HCT116 (cell line): Measurements from ENCODE around the gene ABLIM1. TPM values are rescaled to one million over a fixed set of nuclear protein-coding genes. Genes with fewer than 3 reads are reported as not detected.
A peak's percentile ranks its signal among the peaks of the same experiment; 100 is the strongest.

ENCODE experiments used
- ATAC-seq: fragments of 200-7000 bp; cut with Tn5 transposase; 2 replicates; pipeline ENCODE4 v1.9.1; 2020; ENCODE audit warnings: mild to moderate bottlenecking, moderate library complexity
- BruUV-seq: library from RNA; stranded (reverse); fragments of 400-500 nt; replicated peaks from 2 replicates; lab custom pipeline; 2021; lab: Mats Ljungman, UMichigan
- CTCF ChIA-PET: fragments of 300-600 bp; sonication (Branson Sonifier 250); formaldehyde crosslinking; loops from one replicate; lab custom pipeline; 2021; ENCODE audit warnings: antibody characterized with exemption; lab: Charles Lee
- POLR2A ChIA-PET: fragments of 300-600, 350-600 bp; sonication (Branson Sonifier 250); formaldehyde crosslinking; loops from one replicate; lab custom pipeline; 2021; ENCODE audit warnings: antibody characterized with exemption; lab: Charles Lee
- RAD21 ChIA-PET, 2 experiments: fragments of 300-600 bp; sonication (Branson Sonifier 250); formaldehyde crosslinking; loops; one replicate each; lab custom pipeline; 2023; ENCODE audit warnings: low total read pairs in 2 of 2; ENCODE audit not compliant: uncharacterized antibody in 2 of 2, unreplicated experiment in 2 of 2, low non-redundant PET in 1 of 2; lab: Charles Lee
- DNase-seq: peaks from one replicate; pipeline ENCODE4 v3.0.0-alpha.2; 2010; ENCODE audit warnings: low read depth, low spot score
- H2AFZ ChIP-seq: fragments of 200-600 bp; shearing (Covaris generic), sonication (generic); 2 replicates; pipeline ENCODE4 v1.6.1; 2017; ENCODE audit warnings: low read depth, mixed run types, mixed read lengths, antibody characterized with exemption, low read length; ENCODE audit not compliant: poor library complexity, severe bottlenecking
- H3K27ac ChIP-seq: 2 replicates; pipeline ENCODE4 v1.5.1; 2012; ENCODE audit warnings: low read depth, low read length
- H3K27me3 ChIP-seq: fragments of 200-600 bp; sonication (generic); 2 replicates; pipeline ENCODE4 v1.6.1; 2016; ENCODE audit warnings: mixed run types, low read length, mixed read lengths; ENCODE audit not compliant: insufficient read depth
- H3K36me3 ChIP-seq, 2 experiments: fragments of 200-500 bp in 1 of 2; fragments of 200-600 bp in 1 of 2; sonication (Bioruptor generic) in 1 of 2; sonication (generic) in 1 of 2; 2 replicates each; pipeline versions ENCODE4 v1.5.1 to v1.6.1; 2014 to 2016; ENCODE audit warnings: low read length in 2 of 2, inconsistent platforms in 1 of 2, mixed read lengths in 1 of 2, mixed run types in 1 of 2; ENCODE audit not compliant: insufficient read depth in 2 of 2, control insufficient read depth in 1 of 2
- H3K4me1 ChIP-seq, 2 experiments: fragments of 200-600 bp in 1 of 2; sonication (generic) in 1 of 2; 2 replicates each; pipeline versions ENCODE4 v1.5.1 to v1.6.1; 2012 to 2017; ENCODE audit warnings: low read length in 2 of 2, inconsistent platforms in 1 of 2, mild to moderate bottlenecking in 1 of 2, mixed read lengths in 1 of 2, mixed run types in 1 of 2, moderate library complexity in 1 of 2; ENCODE audit not compliant: insufficient read depth in 2 of 2, control insufficient read depth in 1 of 2
- H3K4me2 ChIP-seq: fragments of 200-600 bp; sonication (generic); 2 replicates; pipeline ENCODE4 v1.6.1; 2017; ENCODE audit warnings: mixed run types, low read length, mixed read lengths
- H3K4me3 ChIP-seq, 2 experiments: fragments of 200-600 bp in 1 of 2; sonication (generic) in 1 of 2; replicated peaks in 1 of 2; 2 replicates each; pipeline ENCODE4 v1.5.1; 2011 to 2016; ENCODE audit warnings: low read length in 2 of 2, control low read depth in 1 of 2, low read depth in 1 of 2, mild to moderate bottlenecking in 1 of 2, mixed read lengths in 1 of 2, mixed run types in 1 of 2
- H3K79me2 ChIP-seq: fragments of 200-600 bp; sonication (generic); 2 replicates; pipeline ENCODE4 v1.6.1; 2017; ENCODE audit warnings: mild to moderate bottlenecking, mixed run types, low read length, moderate library complexity, mixed read lengths; ENCODE audit not compliant: insufficient read depth
- H3K9ac ChIP-seq: fragments of 200-600 bp; sonication (generic); 2 replicates; pipeline ENCODE4 v1.6.1; 2016; ENCODE audit warnings: low read length, mixed read lengths
- H3K9me2 ChIP-seq: fragments of 200-600 bp; sonication (generic), shearing (Covaris generic); 2 replicates; pipeline ENCODE4 v1.6.1; 2017; ENCODE audit warnings: mixed run types, mild to moderate bottlenecking, moderate library complexity; ENCODE audit not compliant: insufficient read depth
- H3K9me3 ChIP-seq, 2 experiments: fragments of 200-500 bp in 1 of 2; fragments of 200-600 bp in 1 of 2; sonication (Bioruptor generic) in 1 of 2; sonication (generic) in 1 of 2; 2 replicates each; pipeline ENCODE4 v1.6.1; 2014 to 2017; ENCODE audit warnings: low read length in 2 of 2, mixed read lengths in 2 of 2, inconsistent platforms in 1 of 2, low read depth in 1 of 2, mild to moderate bottlenecking in 1 of 2, mixed run types in 1 of 2, moderate library complexity in 1 of 2; ENCODE audit not compliant: control insufficient read depth in 1 of 2, insufficient read depth in 1 of 2
- H4K20me1 ChIP-seq: fragments of 200-600 bp; sonication (generic), shearing (Covaris generic); 2 replicates; pipeline ENCODE4 v1.6.1; 2017; ENCODE audit warnings: mixed run types, mild to moderate bottlenecking, moderate library complexity; ENCODE audit not compliant: insufficient read depth
- CBX3 ChIP-seq: IDR thresholded peaks from 2 replicates; pipeline ENCODE4 v1.6.1; 2012; ENCODE audit warnings: low read depth
- CEBPB ChIP-seq: IDR thresholded peaks from 2 replicates; pipeline ENCODE4 v1.6.1; 2012; ENCODE audit warnings: low read depth
- EGR1 ChIP-seq: IDR thresholded peaks from 2 replicates; pipeline ENCODE4 v1.6.1; 2012; ENCODE audit warnings: low read depth
- ELF1 ChIP-seq: IDR thresholded peaks from 2 replicates; pipeline ENCODE4 v1.6.1; 2012; ENCODE audit warnings: low read depth, borderline replicate concordance
- EZH2 ChIP-seq: fragments of 200-600 bp; sonication (generic); IDR thresholded peaks from 2 replicates; pipeline ENCODE4 v1.6.1; 2017; ENCODE audit warnings: antibody characterized with exemption, mixed run types
- EZH2phosphoT487 ChIP-seq: fragments of 200-600 bp; IDR thresholded peaks from 2 replicates; pipeline ENCODE4 v1.6.1; 2018; ENCODE audit warnings: antibody characterized with exemption, borderline replicate concordance
- FOSL1 ChIP-seq: IDR thresholded peaks from 2 replicates; pipeline ENCODE4 v1.6.1; 2012; ENCODE audit warnings: low read depth
- JUND ChIP-seq: IDR thresholded peaks from 2 replicates; pipeline ENCODE4 v1.6.1; 2012
- POLR2A ChIP-seq: IDR thresholded peaks from 2 replicates; pipeline ENCODE4 v1.7.0; 2011; ENCODE audit warnings: borderline replicate concordance; ENCODE audit not compliant: insufficient read depth, insufficient read length; ENCODE audit errors: extremely low read depth
- POLR2AphosphoS5 ChIP-seq: IDR thresholded peaks from 2 replicates; pipeline ENCODE4 v1.6.1; 2011; ENCODE audit warnings: mild to moderate bottlenecking, low read depth, low read length, moderate library complexity
- SIN3A ChIP-seq: IDR thresholded peaks from 2 replicates; pipeline ENCODE4 v1.6.1; 2012; ENCODE audit warnings: low read depth
- SRF ChIP-seq: IDR thresholded peaks from 2 replicates; pipeline ENCODE4 v1.6.1; 2012; ENCODE audit warnings: low read depth
- ZFX ChIP-seq: fragments of 450-650 bp; IDR thresholded peaks from 2 replicates; pipeline ENCODE4 v1.6.1; 2017
- ZNF274 ChIP-seq: fragments of 200-500 bp; sonication (Bioruptor generic); IDR thresholded peaks from 2 replicates; pipeline ENCODE4 v1.6.1; 2014; ENCODE audit warnings: mild to moderate bottlenecking, low read depth, low read length, inconsistent platforms
- intact Hi-C: fragments of 100-400 bp; cut with micrococcal nuclease; formaldehyde crosslinking; loops from 2 replicates; pipeline ENCODE4 v1.10.0; 2022
- total RNA-seq: library from RNA; stranded (reverse); gene quantifications from one replicate; pipeline ENCODE4 v1.2.1, GENCODE V29; 2021; ENCODE audit not compliant: unreplicated experiment
- TF ChIP-seq, protein P1 (sequence below): IDR thresholded peaks from 2 replicates; pipeline ENCODE4 v1.6.1; 2012
- TF ChIP-seq, protein P2 (sequence below): IDR thresholded peaks from 2 replicates; pipeline ENCODE4 v1.6.1; 2011; ENCODE audit warnings: mild to moderate bottlenecking, low read length, moderate library complexity; ENCODE audit not compliant: insufficient replicate concordance; ENCODE audit errors: extremely low read depth
- TF ChIP-seq, protein P3 (sequence below): IDR thresholded peaks from 2 replicates; pipeline ENCODE4 v1.6.1; 2012
- TF ChIP-seq, protein P4 (sequence below): IDR thresholded peaks from 2 replicates; pipeline ENCODE4 v1.6.1; 2012; ENCODE audit warnings: low read depth
- TF ChIP-seq, protein P5 (sequence below), 3 experiments: fragments of 200-600 bp in 1 of 3; sonication (generic) in 1 of 3; IDR thresholded peaks in 2 of 3; conservative IDR thresholded peaks in 1 of 3; 2 replicates each; pipeline ENCODE4 v1.5.1; 2012 to 2017; ENCODE audit warnings: low read depth in 2 of 3, low read length in 2 of 3, antibody characterized with exemption in 1 of 3, borderline replicate concordance in 1 of 3, control low read depth in 1 of 3, mild to moderate bottlenecking in 1 of 3, mixed read lengths in 1 of 3, mixed run types in 1 of 3, moderate library complexity in 1 of 3; ENCODE audit not compliant: insufficient read depth in 1 of 3

ABLIM1 gene
- total RNA-seq, 1 experiment from 2014 or later: 96.2 TPM

DNA sequence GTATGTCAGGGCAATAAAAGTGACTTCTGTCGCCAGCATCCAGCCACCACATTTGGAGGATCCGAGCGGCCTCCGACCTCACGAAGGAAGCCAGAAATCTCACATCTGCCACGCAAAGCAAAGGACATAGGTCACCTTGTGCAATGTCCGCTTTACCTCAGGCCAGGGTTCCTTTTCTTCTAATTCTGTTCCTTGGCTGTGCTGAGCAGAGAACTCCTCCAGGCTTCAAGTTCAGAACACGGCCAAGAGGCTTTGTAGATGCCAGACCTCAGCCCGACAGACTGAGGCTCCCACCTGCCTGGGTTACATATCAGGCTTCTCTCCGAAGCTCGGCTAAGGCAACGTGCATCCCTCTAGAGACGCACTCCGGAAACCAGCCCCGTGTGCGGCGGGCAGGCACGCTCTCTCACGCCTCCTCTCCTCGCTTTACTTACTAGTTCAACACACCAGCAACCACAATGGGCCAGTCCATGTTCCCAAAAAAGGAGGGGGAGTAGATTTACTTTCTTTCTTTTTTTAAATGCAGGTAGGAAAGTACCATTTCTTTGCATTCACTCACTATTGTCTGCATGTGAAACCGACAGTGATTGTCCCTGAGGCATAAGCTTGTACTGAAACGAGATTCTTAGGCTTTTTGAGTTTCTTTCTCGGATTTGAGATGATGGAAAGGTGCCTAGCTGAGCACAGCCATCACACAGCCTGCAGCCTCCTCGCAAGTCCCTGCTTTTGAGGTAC, 131.4 kb downstream of the ABLIM1 start:
- Histone ChIP-seq H4K20me1 (no peaks in the 10 kb centered on the region), H3K79me2 (peaks cover 48% of the 10 kb centered on the region), H3K9ac (peak overlapping the region; percentile 72), H3K4me3 (peak overlapping the region; percentile 50 to 68), H3K36me3 (no peaks in the 10 kb centered on the region), H3K9me3 (no peaks in the 10 kb centered on the region), H3K4me1 (peaks cover 28 to 36% of the 10 kb centered on the region in 2 experiments; a peak in 3 of 4 replicates), H3K9me2 (no peaks in the 10 kb centered on the region), H3K27ac (peak overlapping the region; percentile 63), H2AFZ (peak overlapping the region; percentile 95), H3K27me3 (no peaks in the 10 kb centered on the region), H3K4me2 (peak overlapping the region; percentile 87)
- ChIA-PET RAD21 (interaction anchor here (0.6 to 0.8 kb wide), 4 partner anchors 20 to 292 kb away, joined by 3 to 5 read pairs (median 4); no protein-coding TSS in a partner anchor), POLR2A (interaction anchor here (0.8 to 2.4 kb wide), 5 partner anchors 9 to 20 kb away, joined by 3 to 7 read pairs (median 3); no protein-coding TSS in a partner anchor), CTCF (interaction anchor here (1.0 to 3.3 kb wide), 3 partner anchors 8 to 223 kb away, joined by 3 to 10 read pairs (median 5); no protein-coding TSS in a partner anchor)
- intact Hi-C loops: loop anchor here (5.0 kb wide), 1 partner anchor 54 kb away; no protein-coding TSS in a partner anchor
- peak; percentile 95 for DNase-seq
- peak; percentile 98 for ATAC-seq
- TSS peak; percentile 70 for BruUV-seq
- no peak for TF ChIP-seq EZH2phosphoT487
- peak; percentile 33; the same call in 1 of the 2 replicates for TF ChIP-seq ZFX
- TF ChIP-seq, protein P1, sequence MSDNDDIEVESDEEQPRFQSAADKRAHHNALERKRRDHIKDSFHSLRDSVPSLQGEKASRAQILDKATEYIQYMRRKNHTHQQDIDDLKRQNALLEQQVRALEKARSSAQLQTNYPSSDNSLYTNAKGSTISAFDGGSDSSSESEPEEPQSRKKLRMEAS: peak; percentile 99
- peak; percentile 98 for TF ChIP-seq POLR2A
- TF ChIP-seq FOSL1: no peak
- TF ChIP-seq POLR2AphosphoS5: peak; percentile 99
- peak; percentile 83 for TF ChIP-seq JUND
- no peak for TF ChIP-seq ZNF274
- TF ChIP-seq, protein P2, sequence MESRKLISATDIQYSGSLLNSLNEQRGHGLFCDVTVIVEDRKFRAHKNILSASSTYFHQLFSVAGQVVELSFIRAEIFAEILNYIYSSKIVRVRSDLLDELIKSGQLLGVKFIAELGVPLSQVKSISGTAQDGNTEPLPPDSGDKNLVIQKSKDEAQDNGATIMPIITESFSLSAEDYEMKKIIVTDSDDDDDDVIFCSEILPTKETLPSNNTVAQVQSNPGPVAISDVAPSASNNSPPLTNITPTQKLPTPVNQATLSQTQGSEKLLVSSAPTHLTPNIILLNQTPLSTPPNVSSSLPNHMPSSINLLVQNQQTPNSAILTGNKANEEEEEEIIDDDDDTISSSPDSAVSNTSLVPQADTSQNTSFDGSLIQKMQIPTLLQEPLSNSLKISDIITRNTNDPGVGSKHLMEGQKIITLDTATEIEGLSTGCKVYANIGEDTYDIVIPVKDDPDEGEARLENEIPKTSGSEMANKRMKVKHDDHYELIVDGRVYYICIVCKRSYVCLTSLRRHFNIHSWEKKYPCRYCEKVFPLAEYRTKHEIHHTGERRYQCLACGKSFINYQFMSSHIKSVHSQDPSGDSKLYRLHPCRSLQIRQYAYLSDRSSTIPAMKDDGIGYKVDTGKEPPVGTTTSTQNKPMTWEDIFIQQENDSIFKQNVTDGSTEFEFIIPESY: no peak
- peak; percentile 94; the same call in 1 of the 2 replicates for TF ChIP-seq CBX3
- no peak for TF ChIP-seq EZH2
- TF ChIP-seq, protein P3, sequence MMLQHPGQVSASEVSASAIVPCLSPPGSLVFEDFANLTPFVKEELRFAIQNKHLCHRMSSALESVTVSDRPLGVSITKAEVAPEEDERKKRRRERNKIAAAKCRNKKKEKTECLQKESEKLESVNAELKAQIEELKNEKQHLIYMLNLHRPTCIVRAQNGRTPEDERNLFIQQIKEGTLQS: no peak
- peak; percentile 44; the same call in 1 of the 2 replicates for TF ChIP-seq EGR1
- TF ChIP-seq, protein P4, sequence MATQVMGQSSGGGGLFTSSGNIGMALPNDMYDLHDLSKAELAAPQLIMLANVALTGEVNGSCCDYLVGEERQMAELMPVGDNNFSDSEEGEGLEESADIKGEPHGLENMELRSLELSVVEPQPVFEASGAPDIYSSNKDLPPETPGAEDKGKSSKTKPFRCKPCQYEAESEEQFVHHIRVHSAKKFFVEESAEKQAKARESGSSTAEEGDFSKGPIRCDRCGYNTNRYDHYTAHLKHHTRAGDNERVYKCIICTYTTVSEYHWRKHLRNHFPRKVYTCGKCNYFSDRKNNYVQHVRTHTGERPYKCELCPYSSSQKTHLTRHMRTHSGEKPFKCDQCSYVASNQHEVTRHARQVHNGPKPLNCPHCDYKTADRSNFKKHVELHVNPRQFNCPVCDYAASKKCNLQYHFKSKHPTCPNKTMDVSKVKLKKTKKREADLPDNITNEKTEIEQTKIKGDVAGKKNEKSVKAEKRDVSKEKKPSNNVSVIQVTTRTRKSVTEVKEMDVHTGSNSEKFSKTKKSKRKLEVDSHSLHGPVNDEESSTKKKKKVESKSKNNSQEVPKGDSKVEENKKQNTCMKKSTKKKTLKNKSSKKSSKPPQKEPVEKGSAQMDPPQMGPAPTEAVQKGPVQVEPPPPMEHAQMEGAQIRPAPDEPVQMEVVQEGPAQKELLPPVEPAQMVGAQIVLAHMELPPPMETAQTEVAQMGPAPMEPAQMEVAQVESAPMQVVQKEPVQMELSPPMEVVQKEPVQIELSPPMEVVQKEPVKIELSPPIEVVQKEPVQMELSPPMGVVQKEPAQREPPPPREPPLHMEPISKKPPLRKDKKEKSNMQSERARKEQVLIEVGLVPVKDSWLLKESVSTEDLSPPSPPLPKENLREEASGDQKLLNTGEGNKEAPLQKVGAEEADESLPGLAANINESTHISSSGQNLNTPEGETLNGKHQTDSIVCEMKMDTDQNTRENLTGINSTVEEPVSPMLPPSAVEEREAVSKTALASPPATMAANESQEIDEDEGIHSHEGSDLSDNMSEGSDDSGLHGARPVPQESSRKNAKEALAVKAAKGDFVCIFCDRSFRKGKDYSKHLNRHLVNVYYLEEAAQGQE: no peak
- TF ChIP-seq ELF1: no peak
- TF ChIP-seq, protein P5, sequence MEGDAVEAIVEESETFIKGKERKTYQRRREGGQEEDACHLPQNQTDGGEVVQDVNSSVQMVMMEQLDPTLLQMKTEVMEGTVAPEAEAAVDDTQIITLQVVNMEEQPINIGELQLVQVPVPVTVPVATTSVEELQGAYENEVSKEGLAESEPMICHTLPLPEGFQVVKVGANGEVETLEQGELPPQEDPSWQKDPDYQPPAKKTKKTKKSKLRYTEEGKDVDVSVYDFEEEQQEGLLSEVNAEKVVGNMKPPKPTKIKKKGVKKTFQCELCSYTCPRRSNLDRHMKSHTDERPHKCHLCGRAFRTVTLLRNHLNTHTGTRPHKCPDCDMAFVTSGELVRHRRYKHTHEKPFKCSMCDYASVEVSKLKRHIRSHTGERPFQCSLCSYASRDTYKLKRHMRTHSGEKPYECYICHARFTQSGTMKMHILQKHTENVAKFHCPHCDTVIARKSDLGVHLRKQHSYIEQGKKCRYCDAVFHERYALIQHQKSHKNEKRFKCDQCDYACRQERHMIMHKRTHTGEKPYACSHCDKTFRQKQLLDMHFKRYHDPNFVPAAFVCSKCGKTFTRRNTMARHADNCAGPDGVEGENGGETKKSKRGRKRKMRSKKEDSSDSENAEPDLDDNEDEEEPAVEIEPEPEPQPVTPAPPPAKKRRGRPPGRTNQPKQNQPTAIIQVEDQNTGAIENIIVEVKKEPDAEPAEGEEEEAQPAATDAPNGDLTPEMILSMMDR (IDR thresholded peaks at IDR 0.05 in 2 of 3, conservative IDR thresholded peaks at IDR 0.05 in 1 of 3; ENCODE audit: borderline replicate concordance in 1 of 3, insufficient read depth in 1 of 3, low read depth in 2 of 3, low read length in 2 of 3): no peak
- peak; percentile 97; the same call in 1 of the 2 replicates for TF ChIP-seq SIN3A
- TF ChIP-seq CEBPB: no peak
- peak; percentile 73; the same call in 1 of the 2 replicates for TF ChIP-seq SRF
